ENCODE results near the gene SH3BP2. TPM values are rescaled to one million over a fixed set of nuclear protein-coding genes. Genes with fewer than 3 reads are reported as not detected.

The SH3BP2 gene
- total and polyA plus RNA-seq, 12 donors = 10.4 to 47.7 (median 16.4) TPM

DNA sequence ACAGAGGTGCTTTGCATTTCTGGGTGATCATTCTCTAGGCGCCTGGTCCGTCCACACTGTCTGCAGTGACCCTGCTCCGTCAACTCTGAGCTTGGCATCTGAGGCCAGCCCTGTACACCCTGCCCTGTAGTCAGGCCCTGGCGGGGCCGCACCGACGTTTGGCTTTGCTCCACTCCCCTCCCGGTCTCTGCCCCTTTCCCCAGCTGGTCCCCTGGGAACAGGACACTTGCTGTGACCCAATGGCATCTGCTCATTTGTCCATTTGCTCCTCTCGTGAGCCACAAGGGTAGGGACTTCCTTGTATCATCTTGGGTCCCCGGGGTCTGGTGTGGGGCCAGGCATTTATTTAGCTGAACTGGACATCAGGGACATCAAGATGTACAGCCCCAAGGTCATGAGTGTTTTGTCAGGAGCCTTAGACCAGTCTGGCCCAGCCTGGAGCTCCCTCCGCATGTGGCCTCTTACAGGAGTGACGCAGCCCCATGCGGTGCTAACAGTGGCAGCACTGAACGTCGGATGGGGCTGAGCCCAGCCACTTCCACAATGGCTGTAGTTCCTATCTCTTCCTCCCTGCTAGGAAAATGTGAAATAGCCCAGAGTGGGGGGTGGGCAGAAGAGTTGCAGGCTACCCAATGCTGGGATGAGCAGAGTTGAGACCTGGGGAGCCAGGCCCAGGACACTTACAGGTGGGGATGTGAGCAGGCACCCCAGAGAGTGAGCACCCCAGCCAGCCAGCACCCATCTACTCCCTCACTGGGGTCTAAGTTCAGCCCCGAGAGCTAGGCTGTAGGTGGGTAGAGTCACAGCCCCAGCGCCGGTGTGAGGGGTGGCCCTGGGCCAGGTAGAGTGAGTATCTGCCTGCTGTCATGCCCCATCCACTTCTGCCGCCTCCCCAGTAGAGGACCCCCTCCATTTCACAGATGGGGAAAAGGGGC, 2.0 kb upstream of the SH3BP2 start:
- TF ChIP-seq, protein P1, sequence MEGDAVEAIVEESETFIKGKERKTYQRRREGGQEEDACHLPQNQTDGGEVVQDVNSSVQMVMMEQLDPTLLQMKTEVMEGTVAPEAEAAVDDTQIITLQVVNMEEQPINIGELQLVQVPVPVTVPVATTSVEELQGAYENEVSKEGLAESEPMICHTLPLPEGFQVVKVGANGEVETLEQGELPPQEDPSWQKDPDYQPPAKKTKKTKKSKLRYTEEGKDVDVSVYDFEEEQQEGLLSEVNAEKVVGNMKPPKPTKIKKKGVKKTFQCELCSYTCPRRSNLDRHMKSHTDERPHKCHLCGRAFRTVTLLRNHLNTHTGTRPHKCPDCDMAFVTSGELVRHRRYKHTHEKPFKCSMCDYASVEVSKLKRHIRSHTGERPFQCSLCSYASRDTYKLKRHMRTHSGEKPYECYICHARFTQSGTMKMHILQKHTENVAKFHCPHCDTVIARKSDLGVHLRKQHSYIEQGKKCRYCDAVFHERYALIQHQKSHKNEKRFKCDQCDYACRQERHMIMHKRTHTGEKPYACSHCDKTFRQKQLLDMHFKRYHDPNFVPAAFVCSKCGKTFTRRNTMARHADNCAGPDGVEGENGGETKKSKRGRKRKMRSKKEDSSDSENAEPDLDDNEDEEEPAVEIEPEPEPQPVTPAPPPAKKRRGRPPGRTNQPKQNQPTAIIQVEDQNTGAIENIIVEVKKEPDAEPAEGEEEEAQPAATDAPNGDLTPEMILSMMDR (IDR thresholded peaks at IDR 0.05) = no peak
- no peaks in the 10 kb centered on the region for H3K9me3 ChIP-seq
- no peak for ATAC-seq
- peak in 1 of 2 donors; percentile 22 for DNase-seq
- peaks cover 28 to 79% (median 64%) of the 10 kb centered on the region in 9 donors for H3K4me1 ChIP-seq
- intact Hi-C loops (cut with DNase I) = loop anchor here in 1 of 10 donors (5.0 kb wide), 1 partner anchor 51 kb away; the partner anchor contains the start of gene ADD1
- H3K36me3 ChIP-seq = no peaks in the 10 kb centered on the region
- H3K27ac ChIP-seq = peak overlapping the region in 9 of 10 donors; percentile 4 to 67 (median 38)
- WGBS, 2 donors = 68 to 73% methylated on average over 19 of the region's 19 CpGs
- no peaks in the 10 kb centered on the region for H3K27me3 ChIP-seq
- no peak overlapping the region for H3K4me3 ChIP-seq

GRCh38 chr4:2791518-2792395, 1.1 kb upstream of the SH3BP2 start:
- DNase-seq = peak in 1 of 2 donors; percentile 37
- H3K27me3 ChIP-seq = no peaks in the 10 kb centered on the region
- intact Hi-C loops (cut with DNase I) = loop anchor here in 1 of 10 donors (5.0 kb wide), 1 partner anchor 51 kb away; the partner anchor contains the start of gene ADD1
- peaks cover 0 to 8% (median 0%) of the 10 kb centered on the region in 9 donors for H3K36me3 ChIP-seq
- no peak overlapping the region for H3K4me3 ChIP-seq
- 93 to 95% methylated on average over 10 of the region's 10 CpGs for WGBS, 2 donors
- TF ChIP-seq, protein P1 (IDR thresholded peaks at IDR 0.05) = no peak
- no peaks in the 10 kb centered on the region for H3K9me3 ChIP-seq
- ATAC-seq = no peak
- peaks cover 28 to 79% (median 69%) of the 10 kb centered on the region in 9 donors for H3K4me1 ChIP-seq
- H3K27ac ChIP-seq = peak overlapping the region in 9 of 10 donors; percentile 34 to 86 (median 58)

GRCh38 chr4:2792396-2792710, 532 bp upstream of the SH3BP2 start:
- WGBS, 2 donors = 61 to 63% methylated on average over 5 to 8 of the region's 8 CpGs
- intact Hi-C loops (cut with DNase I) = loop anchor here in 1 of 10 donors (5.0 kb wide), 1 partner anchor 50 kb away; the partner anchor contains the start of gene ADD1
- Histone ChIP-seq H3K4me3 (peak overlapping the region in 3 of 10 donors; percentile 13 to 81 (median 78)), H3K27ac (peak overlapping the region in 9 of 10 donors; percentile 34 to 86 (median 58)), H3K27me3 (no peaks in the 10 kb centered on the region), H3K9me3 (no peaks in the 10 kb centered on the region), H3K4me1 (peaks cover 28 to 79% (median 69%) of the 10 kb centered on the region in 9 donors), H3K36me3 (peaks cover 0 to 14% (median 0%) of the 10 kb centered on the region in 9 donors)
- no peak for ATAC-seq
- TF ChIP-seq, protein P1 (IDR thresholded peaks at IDR 0.05) = no peak
- DNase-seq = no peak

All from heart right ventricle (tissue), 16 donors.